Measurements from ENCODE around the gene RSRC1.

GRCh38 chr3:158520433-158520832 is 410.5 kb downstream of the RSRC1 start:
- TF ChIP-seq CTCF (conservative IDR thresholded peaks at IDR 0.05) (no peak), EZH2 (IDR thresholded peaks at IDR 0.05; ENCODE audit: low read depth) (no peak)

Data from PC-9 (cell line).